ENCODE data around the gene ATXN1L. TPM values are rescaled to one million over a fixed set of nuclear protein-coding genes. Genes with fewer than 3 reads are reported as not detected.

ATXN1L gene
- total and polyA plus RNA-seq, 7 donors = 5.9 to 28.0 (median 19.6) TPM

- Histone ChIP-seq H3K9me3 (no peaks in the 10 kb centered on the region), H3K4me3 (peak overlapping the region; percentile 81), H3K4me1 (peaks cover 33% of the 10 kb centered on the region), H3K27ac (peak overlapping the region; percentile 91), H3K27me3 (ENCODE audit: insufficient read depth in 3 of 3, low read length in 2 of 3) (no peaks in the 10 kb centered on the region), H3K36me3 (ENCODE audit: insufficient read depth in 1 of 2, low read depth in 1 of 2) (no peaks in the 10 kb centered on the region)
- intact Hi-C loops (cut with DNase I) = loop anchor here (5.0 kb wide), 4 partner anchors 50 to 110 kb away; partner anchors contain the start of genes AP1G1 (in 1 of the 2), ATXN1L (in 1 of the 2) and DHODH (in 1 of the 2)
- TF ChIP-seq CTCF (IDR thresholded peaks at IDR 0.05) = no peak
- DNase-seq (no peak), ATAC-seq (no peak)
- WGBS, 3 donors = 50 to 62% (median 57%) methylated on average over 13 to 15 of the region's 15 CpGs
These were observed 51.1 kb downstream of the ATXN1L start for GRCh38 chr16:71896764-71897368.

- H3K27me3 ChIP-seq (ENCODE audit: insufficient read depth in 3 of 3, low read length in 2 of 3) = no peaks in the 10 kb centered on the region
- no peak for TF ChIP-seq CTCF (IDR thresholded peaks at IDR 0.05)
- no peak overlapping the region for H3K27ac ChIP-seq
- ATAC-seq (no peak), DNase-seq (no peak)
- peaks cover 39% of the 10 kb centered on the region for H3K4me1 ChIP-seq
- intact Hi-C loops (cut with DNase I) = loop anchor here (5.0 kb wide), 4 partner anchors 52 to 108 kb away; partner anchors contain the start of genes AP1G1 (in 1 of the 2), ATXN1L (in 1 of the 2) and DHODH (in 1 of the 2)
- H3K4me3 ChIP-seq = no peak overlapping the region
- H3K9me3 ChIP-seq = no peaks in the 10 kb centered on the region
- H3K36me3 ChIP-seq (ENCODE audit: insufficient read depth in 1 of 2, low read depth in 1 of 2) = no peaks in the 10 kb centered on the region
- WGBS, 3 donors = 88 to 94% (median 89%) methylated on average over 4 of the region's 4 CpGs
These were observed 53.4 kb downstream of the ATXN1L start for GRCh38 chr16:71899171-71899570.

- ATAC-seq (no peak), DNase-seq (no peak)
- H3K27ac ChIP-seq = no peak overlapping the region
- H3K4me1 ChIP-seq = peaks cover 42% of the 10 kb centered on the region
- WGBS, 3 donors = 90 to 91% (median 90%) methylated on average over 5 of the region's 5 CpGs
- no peaks in the 10 kb centered on the region for H3K36me3 ChIP-seq (ENCODE audit: insufficient read depth in 1 of 2, low read depth in 1 of 2)
- no peaks in the 10 kb centered on the region for H3K27me3 ChIP-seq (ENCODE audit: insufficient read depth in 3 of 3, low read length in 2 of 3)
- H3K4me3 ChIP-seq = no peak overlapping the region
- H3K9me3 ChIP-seq = no peaks in the 10 kb centered on the region
- TF ChIP-seq CTCF (IDR thresholded peaks at IDR 0.05) = no peak
- intact Hi-C loops (cut with DNase I) = no loop called here
These were observed 57.0 kb downstream of the ATXN1L start for GRCh38 chr16:71902656-71903365.

- TF ChIP-seq CTCF (IDR thresholded peaks at IDR 0.05) = no peak
- H3K4me3 ChIP-seq = no peak overlapping the region
- 66 to 80% (median 67%) methylated on average over 2 of the region's 2 CpGs for WGBS, 3 donors
- H3K36me3 ChIP-seq (ENCODE audit: insufficient read depth in 1 of 2, low read depth in 1 of 2) = no peaks in the 10 kb centered on the region
- no peaks in the 10 kb centered on the region for H3K27me3 ChIP-seq (ENCODE audit: insufficient read depth in 3 of 3, low read length in 2 of 3)
- peak in 2 of 4 donors; percentile 36 to 48 for ATAC-seq
- intact Hi-C loops (cut with DNase I) = no loop called here
- peaks cover 45% of the 10 kb centered on the region for H3K4me1 ChIP-seq
- DNase-seq = no peak
- peak overlapping the region; percentile 33 for H3K27ac ChIP-seq
- H3K9me3 ChIP-seq = no peaks in the 10 kb centered on the region
These were observed 57.8 kb downstream of the ATXN1L start for GRCh38 chr16:71903608-71904007.

All from psoas muscle (tissue), 8 donors.